ENCODE measurements around the gene IBTK.

The IBTK gene

DNA sequence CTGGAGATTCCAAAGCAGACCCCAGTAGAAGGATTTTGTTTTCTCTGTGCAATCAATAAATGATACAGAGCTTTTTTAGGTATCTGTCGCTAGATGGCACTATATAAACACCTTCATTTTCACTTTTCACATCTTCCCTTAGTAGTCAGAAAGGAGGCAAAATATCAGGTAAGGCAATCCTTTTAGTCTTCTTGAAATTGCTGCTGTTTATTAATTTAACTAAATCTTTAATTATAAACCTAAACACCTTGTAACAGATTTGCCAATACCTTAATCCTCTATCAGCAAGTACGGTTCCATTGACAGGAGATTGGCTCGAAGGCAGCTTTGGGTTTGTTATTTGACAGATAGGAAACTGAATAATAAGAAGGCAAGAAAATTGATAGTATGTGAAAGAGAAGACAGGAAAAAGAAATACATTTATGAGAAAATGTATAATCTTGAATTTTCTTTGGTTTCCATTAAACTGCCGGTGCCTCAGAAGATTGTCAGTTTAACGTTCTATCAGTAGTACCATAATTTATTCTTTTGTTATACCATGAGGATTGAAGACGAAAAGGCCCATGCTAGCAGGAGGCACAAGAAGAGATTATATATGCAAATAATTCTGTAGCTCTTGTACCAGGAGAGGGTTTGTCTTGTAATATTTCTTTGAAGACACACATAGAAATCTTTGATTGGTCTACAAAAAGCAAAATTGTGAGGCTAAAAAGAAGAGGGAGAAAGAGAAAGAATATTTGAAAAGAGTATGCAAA lies 23.5 kb upstream of the IBTK start:
- no peak overlapping the region for H3K27ac ChIP-seq
- DNase-seq, result no peak
- in situ Hi-C loops (cut with HindIII; ENCODE audit: low pct_ligation_motif_present, low sequenced_read_pairs), result no loop called here
- no peaks in the 10 kb centered on the region for H3K27me3 ChIP-seq (replicated peaks)
- peak; percentile 44 for TF ChIP-seq CTCF (IDR thresholded peaks at IDR 0.05; ENCODE audit: low read depth, low read length, missing control alignments)
- no peak overlapping the region for H3K4me3 ChIP-seq (ENCODE audit: low read depth, low read length)
- H3K36me3 ChIP-seq (replicated peaks), result no peaks in the 10 kb centered on the region

DNA sequence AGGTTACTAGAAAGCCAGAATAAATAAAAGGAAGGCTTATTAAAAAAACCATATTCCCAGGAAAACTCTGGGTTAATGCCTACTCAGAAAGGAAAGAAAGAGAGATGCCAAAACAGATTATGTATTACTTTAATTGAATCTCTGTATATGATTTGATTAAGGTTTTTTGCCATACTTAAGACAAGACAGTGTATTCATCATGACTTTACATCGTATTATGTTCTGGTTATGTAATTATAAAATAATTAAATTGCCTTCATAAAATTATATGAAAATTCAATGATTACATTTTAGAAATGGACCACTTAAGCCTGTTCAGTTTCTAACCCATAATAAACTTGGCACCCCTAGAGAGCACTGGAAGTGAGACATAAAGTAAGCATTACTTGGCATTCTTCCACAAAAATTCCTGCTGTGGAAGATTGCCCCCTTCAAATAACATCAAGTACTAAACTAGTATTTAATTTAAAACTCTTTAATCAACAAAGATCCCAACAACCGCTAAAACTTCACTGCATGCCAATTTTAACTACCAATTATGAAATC lies 20.8 kb upstream of the IBTK start:
- TF ChIP-seq CTCF (IDR thresholded peaks at IDR 0.05; ENCODE audit: low read depth, low read length, missing control alignments), result no peak
- no peak for DNase-seq
- in situ Hi-C loops (cut with HindIII; ENCODE audit: low pct_ligation_motif_present, low sequenced_read_pairs), result no loop called here

GRCh38 chr6:82264824-82265223 lies 17.3 kb upstream of the IBTK start:
- no peaks in the 10 kb centered on the region for H3K27me3 ChIP-seq (replicated peaks)
- no peak overlapping the region for H3K4me3 ChIP-seq (ENCODE audit: low read depth, low read length)
- TF ChIP-seq CTCF (IDR thresholded peaks at IDR 0.05; ENCODE audit: low read depth, low read length, missing control alignments), result no peak
- no peak for DNase-seq
- H3K27ac ChIP-seq, result no peak overlapping the region
- in situ Hi-C loops (cut with HindIII; ENCODE audit: low pct_ligation_motif_present, low sequenced_read_pairs), result no loop called here
- no peaks in the 10 kb centered on the region for H3K36me3 ChIP-seq (replicated peaks)

More for the DNA sequence above, 20.8 kb upstream of the IBTK start:
- Histone ChIP-seq H3K4me3 (ENCODE audit: low read depth, low read length) (no peak overlapping the region), H3K27me3 (replicated peaks) (no peaks in the 10 kb centered on the region), H3K27ac (no peak overlapping the region), H3K36me3 (replicated peaks) (no peaks in the 10 kb centered on the region)

GRCh38 chr6:82264321-82264720 lies 16.8 kb upstream of the IBTK start:
- no peak for TF ChIP-seq CTCF (IDR thresholded peaks at IDR 0.05; ENCODE audit: low read depth, low read length, missing control alignments)
- Histone ChIP-seq H3K36me3 (replicated peaks) (no peaks in the 10 kb centered on the region), H3K27ac (no peak overlapping the region), H3K27me3 (replicated peaks) (no peaks in the 10 kb centered on the region), H3K4me3 (ENCODE audit: low read depth, low read length) (no peak overlapping the region)
- DNase-seq, result no peak
- in situ Hi-C loops (cut with HindIII; ENCODE audit: low pct_ligation_motif_present, low sequenced_read_pairs), result no loop called here

DNA sequence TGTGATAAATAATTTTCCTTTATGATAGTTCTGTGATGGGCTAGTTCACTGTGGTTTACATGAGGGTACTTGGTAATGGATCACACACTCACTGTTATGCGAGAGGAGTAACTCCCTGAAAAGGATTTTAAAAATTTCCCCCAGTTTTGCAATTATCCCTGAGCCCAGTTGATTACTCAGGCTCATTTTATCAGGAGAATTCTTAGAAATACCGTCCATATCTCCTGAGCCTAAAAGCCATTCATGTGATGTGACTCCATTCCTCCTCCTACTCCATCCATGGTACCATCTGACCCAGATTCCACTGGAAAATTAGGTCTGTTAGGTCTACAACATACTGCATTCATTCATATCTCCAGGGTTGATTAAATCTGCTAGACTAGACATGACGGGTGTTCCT lies 16.4 kb upstream of the IBTK start:
- no peak overlapping the region for H3K4me3 ChIP-seq (ENCODE audit: low read depth, low read length)
- DNase-seq, result no peak
- H3K27ac ChIP-seq, result no peak overlapping the region
- no peaks in the 10 kb centered on the region for H3K36me3 ChIP-seq (replicated peaks)
- in situ Hi-C loops (cut with HindIII; ENCODE audit: low pct_ligation_motif_present, low sequenced_read_pairs), result no loop called here
- no peaks in the 10 kb centered on the region for H3K27me3 ChIP-seq (replicated peaks)
- TF ChIP-seq CTCF (IDR thresholded peaks at IDR 0.05; ENCODE audit: low read depth, low read length, missing control alignments), result no peak

All from brain microvascular endothelial cell (primary cell).